Dendritic cell treated with granulocyte-macrophage colony-stimulating factor and Interleukin-4, amounts not matched to agents 40 ng/mL and 50 ng/mL, for 4 days (primary cell): Measurements from ENCODE around the gene ZP1.
A peak's percentile ranks its signal among the peaks of the same experiment; 100 is the strongest.

ENCODE experiments used
- H3K27ac Mint-ChIP-seq: one replicate; pipeline ENCODE4 v1.8.0; 2022; ENCODE audit warnings: mild to moderate bottlenecking, mixed read lengths
- H3K27me3 Mint-ChIP-seq: one replicate; pipeline ENCODE4 v1.8.0; 2022; ENCODE audit warnings: mild to moderate bottlenecking, mixed read lengths
- H3K36me3 Mint-ChIP-seq: one replicate; pipeline ENCODE4 v1.8.0; 2022; ENCODE audit warnings: low read depth, mixed read lengths
- H3K4me1 Mint-ChIP-seq: one replicate; pipeline ENCODE4 v1.8.0; 2022; ENCODE audit warnings: low read depth, mixed read lengths
- H3K4me3 Mint-ChIP-seq: one replicate; pipeline ENCODE4 v1.8.0; 2022; ENCODE audit warnings: mild to moderate bottlenecking, moderate library complexity, mixed read lengths
- H3K9me3 Mint-ChIP-seq: one replicate; pipeline ENCODE4 v1.8.0; 2022; ENCODE audit warnings: mixed read lengths
- intact Hi-C: fragments of 100-400 bp; cut with micrococcal nuclease; formaldehyde crosslinking; loops from one replicate; pipeline ENCODE4 v1.15.0; 2022

Gene ZP1

DNA sequence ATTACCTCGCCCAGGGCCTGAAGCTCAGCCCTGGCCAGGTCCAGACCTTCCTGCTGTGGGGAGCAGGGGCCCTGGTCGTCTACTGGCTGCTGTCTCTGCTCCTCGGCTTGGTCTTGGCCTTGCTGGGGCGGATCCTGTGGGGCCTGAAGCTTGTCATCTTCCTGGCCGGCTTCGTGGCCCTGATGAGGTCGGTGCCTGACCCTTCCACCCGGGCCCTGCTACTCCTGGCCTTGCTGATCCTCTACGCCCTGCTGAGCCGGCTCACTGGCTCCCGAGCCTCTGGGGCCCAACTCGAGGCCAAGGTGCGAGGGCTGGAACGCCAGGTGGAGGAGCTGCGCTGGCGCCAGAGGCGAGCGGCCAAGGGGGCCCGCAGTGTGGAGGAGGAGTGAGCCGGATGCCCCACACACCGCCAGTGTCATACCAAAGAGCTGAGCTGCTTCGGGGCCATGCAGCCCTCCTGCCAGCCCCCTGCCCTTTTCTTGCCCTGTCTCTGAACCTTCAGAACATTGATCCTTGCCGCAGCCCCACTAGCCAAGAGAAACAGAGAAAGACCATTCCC is 54.5 kb downstream of the ZP1 start:
- no peak overlapping the region for H3K4me3 Mint-ChIP-seq
- intact Hi-C loops: no loop called here
- H3K36me3 Mint-ChIP-seq: peaks cover 43% of the 10 kb centered on the region
- no peak overlapping the region for H3K27ac Mint-ChIP-seq
- H3K4me1 Mint-ChIP-seq: peaks cover 46% of the 10 kb centered on the region
- peaks cover 41% of the 10 kb centered on the region for H3K27me3 Mint-ChIP-seq
- no peaks in the 10 kb centered on the region for H3K9me3 Mint-ChIP-seq

DNA sequence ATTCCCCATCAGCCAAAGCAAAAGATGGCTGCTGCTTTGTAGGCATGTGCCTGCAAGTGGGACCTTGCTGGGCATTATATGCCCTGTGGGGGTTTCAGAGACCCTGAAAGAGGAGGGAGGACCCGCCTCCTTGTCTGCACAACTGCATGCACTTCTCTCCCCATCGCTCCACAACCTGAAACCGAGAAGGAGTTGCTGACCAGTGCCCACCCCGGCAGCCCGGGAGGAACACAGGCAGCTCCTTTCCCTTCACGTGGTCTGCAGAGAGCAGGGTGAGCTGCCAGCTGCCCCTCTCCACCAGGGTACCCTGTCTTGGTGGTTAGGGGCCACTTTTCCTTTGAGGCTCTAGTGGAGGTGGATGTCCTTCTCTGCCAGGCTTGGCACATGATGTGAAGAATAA is 55.6 kb downstream of the ZP1 start:
- Mint-ChIP-seq H3K9me3 (no peaks in the 10 kb centered on the region), H3K27me3 (peaks cover 52% of the 10 kb centered on the region), H3K27ac (no peak overlapping the region), H3K36me3 (peaks cover 43% of the 10 kb centered on the region), H3K4me1 (peaks cover 41% of the 10 kb centered on the region), H3K4me3 (no peak overlapping the region)
- intact Hi-C loops: no loop called here

DNA sequence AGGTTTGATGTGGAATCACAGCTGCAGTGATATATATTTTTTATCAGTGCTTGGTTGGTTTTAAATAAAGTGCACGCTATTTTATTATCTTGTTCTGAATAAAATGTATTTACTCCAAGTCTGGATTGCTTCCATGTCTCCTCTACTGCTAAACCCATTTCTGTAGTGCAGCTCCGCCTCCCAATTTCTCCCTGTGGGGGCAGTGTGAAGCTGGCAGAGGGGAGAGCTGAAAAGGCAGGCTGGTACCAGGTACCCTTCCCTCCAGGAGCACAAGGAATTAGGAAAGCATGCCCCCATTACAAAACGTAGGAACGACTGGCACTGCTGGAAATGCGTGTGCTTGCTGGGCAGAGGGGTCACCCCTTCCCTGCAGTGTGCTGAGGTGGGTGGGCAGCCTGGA is 56.0 kb downstream of the ZP1 start:
- Mint-ChIP-seq H3K27me3 (peaks cover 54% of the 10 kb centered on the region), H3K9me3 (no peaks in the 10 kb centered on the region), H3K4me3 (no peak overlapping the region), H3K36me3 (peaks cover 43% of the 10 kb centered on the region), H3K4me1 (peaks cover 38% of the 10 kb centered on the region), H3K27ac (no peak overlapping the region)
- intact Hi-C loops: no loop called here

DNA sequence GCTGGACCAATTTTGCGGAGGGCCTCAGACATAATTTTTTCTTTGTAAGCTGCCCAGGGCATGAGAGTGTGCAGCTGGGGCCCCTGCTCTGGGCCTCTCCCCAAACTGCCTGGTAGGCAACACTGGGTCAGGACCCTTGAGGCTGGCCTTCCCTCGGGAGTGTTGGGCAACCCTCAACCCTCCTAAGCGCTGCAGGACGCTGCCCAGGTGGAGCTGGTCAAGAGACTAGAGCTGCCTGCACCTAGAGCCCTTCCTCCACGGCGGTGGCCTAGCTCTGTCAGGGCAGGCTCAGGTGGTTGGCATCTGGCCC is 56.4 kb downstream of the ZP1 start:
- H3K9me3 Mint-ChIP-seq: no peaks in the 10 kb centered on the region
- no peak overlapping the region for H3K4me3 Mint-ChIP-seq
- no peak overlapping the region for H3K27ac Mint-ChIP-seq
- H3K27me3 Mint-ChIP-seq: peaks cover 56% of the 10 kb centered on the region
- H3K36me3 Mint-ChIP-seq: peaks cover 43% of the 10 kb centered on the region
- peaks cover 34% of the 10 kb centered on the region for H3K4me1 Mint-ChIP-seq
- intact Hi-C loops: no loop called here

DNA sequence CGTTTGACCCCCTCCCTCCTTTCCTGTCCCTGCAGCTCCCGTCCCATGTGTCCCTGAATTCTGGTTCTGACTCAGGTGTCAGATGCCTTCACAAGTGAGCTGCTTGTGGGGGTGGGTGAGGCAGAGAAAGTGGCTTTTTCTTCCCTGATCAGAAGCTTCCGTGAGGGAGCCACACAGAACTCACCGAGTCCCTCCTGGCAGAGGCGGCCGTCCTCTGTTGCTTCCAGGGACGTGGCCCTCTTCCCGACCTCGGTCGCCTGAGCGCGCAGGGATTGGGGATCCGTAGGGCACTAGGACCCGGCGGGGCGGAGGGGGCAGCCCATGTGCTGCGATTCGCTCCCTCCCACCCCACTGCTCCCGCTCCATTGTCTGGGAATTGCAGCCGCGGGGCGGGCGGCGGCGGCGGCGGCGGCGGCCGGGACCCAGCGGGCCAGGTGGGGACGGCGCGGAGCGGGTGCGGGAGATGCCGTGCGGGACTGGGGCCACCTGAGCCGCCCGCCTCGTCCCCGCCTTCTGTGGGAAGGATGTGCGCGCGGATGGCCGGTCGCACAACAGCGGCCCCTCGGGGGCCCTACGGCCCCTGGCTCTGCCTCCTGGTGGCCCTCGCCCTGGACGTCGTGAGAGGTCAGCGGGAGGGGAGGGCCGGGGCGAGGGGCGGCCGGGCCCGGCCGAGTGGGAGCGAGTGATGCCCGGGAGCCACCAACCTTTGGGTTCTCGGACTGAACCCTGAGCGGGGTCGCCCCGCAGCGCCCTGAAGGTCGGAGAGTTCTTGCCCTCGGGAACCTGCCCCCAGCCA is 57.0 kb downstream of the ZP1 start, which contains the start of gene TMEM132A:
TMEM132A (plus strand) TSS at position 351 of the 796 bp plus-strand sequence; CDS start at position 525, 174 bp downstream.
- peaks cover 29% of the 10 kb centered on the region for H3K4me1 Mint-ChIP-seq
- H3K27ac Mint-ChIP-seq: no peak within 1 kb of the TSS
- no peaks in the 10 kb centered on the region for H3K9me3 Mint-ChIP-seq
- H3K36me3 Mint-ChIP-seq: peaks cover 43% of the 10 kb centered on the region
- H3K4me3 Mint-ChIP-seq: peak within 1 kb of the TSS; percentile 62
- peaks cover 62% of the 10 kb centered on the region for H3K27me3 Mint-ChIP-seq
- intact Hi-C loops: no loop called here
